H1 (cell line): Measurements from ENCODE around the gene CCDC138. TPM values are rescaled to one million over a fixed set of nuclear protein-coding genes. Genes with fewer than 3 reads are reported as not detected.

Experiments used
- HDAC2 ChIP-seq, 2 experiments: fragments of 300-600 bp in 1 of 2; sonication (generic) in 1 of 2; IDR thresholded peaks; 2 replicates each; pipeline ENCODE4 v1.6.1; 2011 to 2012; ENCODE audit warnings: low read depth in 2 of 2, low read length in 2 of 2, mild to moderate bottlenecking in 2 of 2, moderate library complexity in 2 of 2, borderline replicate concordance in 1 of 2, inconsistent platforms in 1 of 2
- polyA plus RNA-seq, 7 experiments: library from polyadenylated mRNA; depleted of rRNA in 3 of 7; stranded (reverse) in 5 of 7; unstranded in 2 of 7; fragments of >200 nt in 5 of 7; fragments of 200-250 nt in 2 of 7; gene quantifications; 1 replicate in 5 of 7; 2 replicates in 1 of 7; 4 replicates in 1 of 7; pipeline versions ENCODE4 v1.2.1 to v1.2.3, GENCODE V29; 2011 to 2013; ENCODE audit warnings: missing spikeins in 2 of 7, mixed read lengths in 2 of 7
- total RNA-seq: library from RNA; stranded (reverse); fragmentation: NEBNext Ultra II Directional; extraction: Animal tissue kit (Norgen Biotek cat#: 25700); gene quantifications from 2 replicates; pipeline ENCODE4 v1.2.1, GENCODE V29; 2021

CCDC138 gene
- total and polyA plus RNA-seq, 2 of the 8 experiments (the other 6 are each of a cell fraction or from before 2014, with no cell fraction given), result 8.3 to 29.8 TPM

GRCh38 chr2:108905906-108906305 is 119.3 kb downstream of the CCDC138 start (continued):
- TF ChIP-seq HDAC2 (IDR thresholded peaks at IDR 0.05; ENCODE audit: borderline replicate concordance in 1 of 2, low read depth in 2 of 2, low read length in 2 of 2), result no peak
